SK-N-SH treated with all-trans-retinoic acid at 6 μM for 48 hours (cell line): ENCODE data around the gene SSBP2.

ENCODE experiments used
- ATAC-seq: fragments of 200-7000 bp; cut with Tn5 transposase; 3 replicates; pipeline ENCODE4 v1.9.1; 2020; ENCODE audit warnings: mild to moderate bottlenecking, moderate library complexity
- ARNTL ChIP-seq: fragments of 450-650 bp; formaldehyde crosslinking; IDR thresholded peaks from 2 replicates; pipeline ENCODE4 v1.5.0; 2020; ENCODE audit warnings: low read depth, mild to moderate bottlenecking, moderate library complexity, borderline replicate concordance
- BACH2 ChIP-seq: fragments of 250-450 bp; sonication (Bioruptor Pico); IDR thresholded peaks from 2 replicates; pipeline ENCODE4 v1.9.0; 2021; ENCODE audit warnings: mild to moderate bottlenecking, borderline replicate concordance
- CREB5 ChIP-seq: fragments of 250-450 bp; sonication (Bioruptor Pico); IDR thresholded peaks from 2 replicates; pipeline ENCODE4 v1.5.1; 2020; ENCODE audit warnings: low read depth, mild to moderate bottlenecking, moderate library complexity
- CSDC2 ChIP-seq: fragments of 250-450 bp; sonication (Bioruptor Pico); IDR thresholded peaks from 2 replicates; pipeline ENCODE4 v1.5.0; 2020; ENCODE audit warnings: mild to moderate bottlenecking, moderate library complexity
- CSRNP3 ChIP-seq: fragments of 250-450 bp; sonication (Bioruptor Pico); IDR thresholded peaks from 2 replicates; pipeline ENCODE4 v1.5.1; 2021; ENCODE audit warnings: mild to moderate bottlenecking, moderate library complexity
- ESRRG ChIP-seq: fragments of 250-450 bp; sonication (Bioruptor Pico); IDR thresholded peaks from 2 replicates; pipeline ENCODE4 v1.6.1; 2021; ENCODE audit warnings: mild to moderate bottlenecking
- GLIS3 ChIP-seq: fragments of 250-450 bp; sonication (Bioruptor Pico); IDR thresholded peaks from 2 replicates; pipeline ENCODE4 v1.5.0; 2020; ENCODE audit warnings: mild to moderate bottlenecking, moderate library complexity
- ISL1 ChIP-seq: fragments of 250-450 bp; sonication (Bioruptor Pico); IDR thresholded peaks from 2 replicates; pipeline ENCODE4 v2.1.2; 2022; ENCODE audit warnings: mild to moderate bottlenecking, moderate library complexity
- OSR1 ChIP-seq: fragments of 250-450 bp; sonication (Bioruptor Pico); IDR thresholded peaks from 2 replicates; pipeline ENCODE4 v1.8.0; 2022; ENCODE audit warnings: moderate library complexity, mild to moderate bottlenecking, inconsistent platforms
- PATZ1 ChIP-seq: fragments of 250-450 bp; sonication (Bioruptor Pico); IDR thresholded peaks from 2 replicates; pipeline ENCODE4 v1.8.0; 2020; ENCODE audit warnings: mild to moderate bottlenecking, moderate library complexity, borderline replicate concordance
- POU6F1 ChIP-seq: fragments of 250-450 bp; sonication (Bioruptor Pico); IDR thresholded peaks from 2 replicates; pipeline ENCODE4 v1.8.0; 2021; ENCODE audit warnings: low read depth, mild to moderate bottlenecking, moderate library complexity, borderline replicate concordance
- PPARA ChIP-seq: fragments of 250-450 bp; sonication (Bioruptor Pico); IDR thresholded peaks from 2 replicates; pipeline ENCODE4 v1.5.0; 2020; ENCODE audit warnings: mild to moderate bottlenecking, borderline replicate concordance
- SNAI2 ChIP-seq: fragments of 250-450 bp; sonication (Bioruptor Pico); IDR thresholded peaks from 2 replicates; pipeline ENCODE4 v1.5.0; 2020; ENCODE audit warnings: mild to moderate bottlenecking, moderate library complexity
- TCF4 ChIP-seq: fragments of 250-450 bp; sonication (Bioruptor Pico); IDR thresholded peaks from 2 replicates; pipeline ENCODE4 v1.8.0; 2021; ENCODE audit warnings: mild to moderate bottlenecking, moderate library complexity, borderline replicate concordance
- TOX ChIP-seq: fragments of 250-450 bp; sonication (Bioruptor Pico); IDR thresholded peaks from 2 replicates; pipeline ENCODE4 v1.8.0; 2021; ENCODE audit warnings: mild to moderate bottlenecking, moderate library complexity, borderline replicate concordance
- TSHZ2 ChIP-seq: fragments of 250-450 bp; sonication (Bioruptor Pico); IDR thresholded peaks from 2 replicates; pipeline ENCODE4 v1.5.0; 2020; ENCODE audit warnings: mild to moderate bottlenecking, moderate library complexity
- ZFP3 ChIP-seq: fragments of 250-450 bp; sonication (Bioruptor Pico); IDR thresholded peaks from 2 replicates; pipeline ENCODE4 v1.5.0; 2020; ENCODE audit warnings: mild to moderate bottlenecking, moderate library complexity
- ZFP30 ChIP-seq: fragments of 450-650 bp; formaldehyde crosslinking; IDR thresholded peaks from 2 replicates; pipeline ENCODE4 v1.5.0; 2022; ENCODE audit warnings: mild to moderate bottlenecking, moderate library complexity
- ZNF565 ChIP-seq: fragments of 450-650 bp; formaldehyde crosslinking; conservative IDR thresholded peaks from 2 replicates; pipeline ENCODE4 v1.5.0; 2020; ENCODE audit warnings: low read depth, mild to moderate bottlenecking, moderate library complexity
- ZNF70 ChIP-seq: fragments of 450-650 bp; formaldehyde crosslinking; IDR thresholded peaks from 2 replicates; pipeline ENCODE4 v1.5.0; 2020; ENCODE audit warnings: mild to moderate bottlenecking, moderate library complexity
- ZNF8 ChIP-seq: fragments of 450-650 bp; formaldehyde crosslinking; IDR thresholded peaks from 2 replicates; pipeline ENCODE4 v1.5.0; 2020; ENCODE audit warnings: mild to moderate bottlenecking, moderate library complexity

The SSBP2 gene

GRCh38 chr5:81607693-81608092 is 143.2 kb downstream of the SSBP2 start:
- no peak for ATAC-seq

GRCh38 chr5:81606150-81606549 is 144.7 kb downstream of the SSBP2 start:
- no peak for ATAC-seq
- TF ChIP-seq CSRNP3 (no peak), SNAI2 (CRISPR knock-in tag) (no peak), ZFP30 (no peak), TOX (CRISPR knock-in tag) (no peak), ESRRG (no peak), PATZ1 (CRISPR knock-in tag) (no peak), TCF4 (CRISPR knock-in tag) (no peak), ZFP3 (no peak)

More at GRCh38 chr5:81607693-81608092, 143.2 kb downstream of the SSBP2 start:
- TF ChIP-seq BACH2 = no peak
- TF ChIP-seq PATZ1 (CRISPR knock-in tag) = no peak
- TF ChIP-seq ZFP3 = no peak
- TF ChIP-seq PPARA (CRISPR knock-in tag) = no peak
- TF ChIP-seq ZNF565 (CRISPR knock-in tag) = no peak
- TF ChIP-seq SNAI2 (CRISPR knock-in tag) = no peak
- no peak for TF ChIP-seq GLIS3 (CRISPR knock-in tag)
- TF ChIP-seq TOX (CRISPR knock-in tag) = no peak
- no peak for TF ChIP-seq ESRRG
- no peak for TF ChIP-seq CSDC2 (CRISPR knock-in tag)
- no peak for TF ChIP-seq POU6F1
- no peak for TF ChIP-seq ARNTL (CRISPR knock-in tag)
- no peak for TF ChIP-seq ISL1 (CRISPR knock-in tag)
- no peak for TF ChIP-seq CSRNP3
- TF ChIP-seq ZNF8 (CRISPR knock-in tag) = no peak
- no peak for TF ChIP-seq ZFP30
- no peak for TF ChIP-seq OSR1 (CRISPR knock-in tag)
- no peak for TF ChIP-seq ZNF70 (CRISPR knock-in tag)
- no peak for TF ChIP-seq TSHZ2 (CRISPR knock-in tag)
- no peak for TF ChIP-seq CREB5 (CRISPR knock-in tag)
